GM19328 (cell line): ENCODE measurements around the gene NMRK2.
"Not testable (repeated sequence)": the region's sequence is repeated elsewhere in the genome, so short reads cannot be mapped to it uniquely, and the experiment has no call there.

Experiments
- ATAC-seq: cut with Tn5 transposase; IDR thresholded peaks from one replicate; pipeline ENCODE4 v1.9.1; 2021; ENCODE audit warnings: mild to moderate bottlenecking, moderate library complexity; ENCODE audit not compliant: unreplicated experiment

NMRK2 gene

DNA sequence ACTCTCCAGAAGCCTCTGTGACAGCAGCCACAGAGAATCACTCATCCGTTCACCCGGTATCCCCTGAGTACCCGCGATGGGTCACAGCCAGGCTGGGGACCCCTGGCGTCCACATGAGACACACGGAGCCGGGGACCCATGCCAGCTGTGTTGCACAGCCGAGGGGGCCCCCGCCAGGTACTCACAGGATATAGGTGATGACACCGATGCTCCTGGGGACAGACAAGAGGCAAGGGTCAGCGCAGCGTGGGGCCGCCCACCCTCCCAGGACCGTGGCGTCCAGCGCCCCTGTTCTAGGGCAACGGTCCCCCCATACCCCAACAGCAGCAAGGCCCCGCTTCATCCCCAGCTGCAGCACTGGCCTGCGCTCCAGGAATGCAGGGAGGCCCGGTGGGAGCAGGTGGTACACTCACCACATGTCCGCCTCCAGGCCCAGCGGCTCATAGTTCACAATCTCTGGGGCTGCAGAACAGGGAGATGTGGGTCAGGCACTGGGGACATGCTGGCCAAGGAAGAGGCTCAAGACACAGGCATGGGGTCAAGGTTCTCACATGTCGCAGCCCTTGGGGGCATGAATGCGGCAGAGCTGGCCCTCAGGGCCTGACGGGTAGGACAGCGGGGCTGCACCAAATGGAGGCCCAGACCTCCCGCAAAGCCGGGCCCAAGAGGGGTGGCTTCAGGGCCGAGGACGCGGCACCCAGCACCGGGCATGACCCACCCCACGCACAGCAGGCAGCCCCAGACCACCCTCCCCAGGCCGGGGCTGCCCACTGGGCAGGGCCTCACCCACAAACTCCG, 30.8 kb downstream of the NMRK2 start:
- ATAC-seq: no peak

- ATAC-seq: no peak
Observed at GRCh38 chr19:3964256-3965194, 31.7 kb downstream of the NMRK2 start.

GRCh38 chr19:3966051-3967017, 33.5 kb downstream of the NMRK2 start:
- ATAC-seq: no peak

DNA sequence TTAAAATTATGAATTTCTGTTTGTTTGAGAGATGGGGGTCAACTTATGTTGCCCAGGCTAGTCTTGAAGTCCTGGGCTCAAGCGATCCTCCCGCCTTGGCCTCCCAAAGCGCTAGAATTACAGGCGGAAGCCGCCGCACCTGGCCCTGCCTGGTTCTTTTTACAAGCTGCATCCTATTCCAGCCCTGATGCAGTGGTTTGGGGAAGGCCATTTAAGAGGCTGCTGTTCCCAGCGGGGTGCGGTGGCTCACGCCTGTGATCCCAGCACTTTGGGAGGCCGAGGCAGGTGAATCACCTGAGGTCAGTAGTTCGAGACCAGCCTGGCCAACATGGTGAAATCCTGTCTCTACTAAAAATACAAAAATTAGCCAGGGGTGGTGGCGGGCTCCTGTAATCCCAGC, 35.1 kb downstream of the NMRK2 start:
- ATAC-seq: not testable (repeated sequence)

DNA sequence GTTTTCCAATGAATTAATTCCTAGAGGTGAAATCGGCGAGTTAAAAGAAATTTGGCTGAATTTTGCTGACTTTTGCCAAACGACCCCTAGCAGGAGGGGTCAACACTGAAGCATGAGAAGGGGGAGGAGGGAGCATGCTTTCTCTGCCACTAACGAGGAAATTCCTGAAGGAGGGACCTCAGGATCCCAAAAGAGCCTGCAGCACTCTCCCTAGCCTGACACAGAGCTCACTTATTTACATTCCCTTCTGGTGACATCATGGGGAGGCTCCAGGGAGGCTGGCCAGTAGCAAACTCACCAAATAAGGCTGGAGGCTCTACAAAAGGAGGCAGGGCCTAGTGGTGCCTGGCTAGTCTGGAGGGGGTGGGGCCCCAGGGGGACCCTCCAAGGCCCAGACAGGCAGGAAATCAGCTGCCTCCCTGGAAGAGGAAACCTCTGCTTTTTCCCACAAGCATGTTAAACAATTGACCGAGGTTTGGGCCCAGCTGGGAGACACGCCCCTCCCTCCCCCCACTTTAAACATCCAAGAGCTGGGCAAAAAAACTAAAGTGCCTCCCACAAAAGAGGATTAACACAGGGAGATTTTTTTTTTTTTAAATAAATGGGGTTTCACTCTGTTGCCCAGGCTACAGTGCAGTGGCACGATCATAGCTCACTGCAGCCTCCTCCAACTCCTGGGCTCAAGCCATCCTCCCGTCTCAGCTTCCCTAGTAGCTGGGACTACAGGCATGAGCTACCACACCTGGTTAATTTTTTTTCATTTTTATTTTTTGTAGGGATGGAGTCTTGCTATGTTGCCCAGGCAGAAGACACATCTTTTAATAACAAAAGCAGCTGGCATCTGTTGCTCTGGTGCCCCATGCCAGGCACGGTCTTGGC, 35.9 kb downstream of the NMRK2 start:
- no peak for ATAC-seq

DNA sequence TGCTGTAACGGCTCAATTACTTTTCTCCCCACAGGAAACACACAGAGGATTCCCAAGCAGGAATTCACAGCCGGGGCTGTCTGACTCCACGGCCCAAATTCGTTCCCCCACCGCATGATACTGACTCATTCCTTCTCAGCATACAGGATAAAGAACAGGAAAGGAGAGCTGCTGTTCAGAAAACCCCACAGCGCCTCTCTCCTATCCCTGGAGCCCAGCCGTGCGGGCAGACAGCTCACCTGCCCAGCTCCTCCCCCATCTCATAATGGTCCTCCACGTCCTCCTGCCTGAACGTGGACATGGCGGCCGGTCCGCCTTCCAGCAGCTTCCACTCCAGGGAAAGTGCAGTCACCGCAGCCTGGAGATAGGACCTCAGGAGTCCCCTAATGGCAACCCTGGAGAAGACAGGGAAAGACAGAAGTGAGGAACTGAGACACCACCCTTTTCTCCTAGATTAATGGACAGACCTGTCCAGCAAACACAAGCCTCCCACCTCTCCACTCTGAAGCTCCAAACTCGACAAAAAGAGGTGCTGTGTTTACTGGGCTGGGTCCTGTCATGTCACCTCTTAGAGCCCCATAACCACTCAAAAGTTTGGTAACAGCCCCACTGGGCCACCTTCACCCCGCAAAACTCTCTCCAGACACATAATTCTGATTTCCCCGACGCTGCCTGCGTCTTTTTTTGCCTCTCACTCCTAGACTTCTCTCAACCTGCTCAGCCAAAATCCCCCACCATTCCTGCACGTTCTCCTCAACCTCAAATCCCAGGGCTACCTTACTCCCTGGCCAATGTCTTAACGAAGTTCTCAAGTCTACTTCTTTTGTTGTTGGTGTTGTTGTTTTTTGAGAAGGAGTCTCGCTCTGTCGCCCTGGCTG, 36.8 kb downstream of the NMRK2 start:
- no peak for ATAC-seq

- ATAC-seq: no peak
Observed at GRCh38 chr19:3970313-3970807, 37.5 kb downstream of the NMRK2 start.

- peak; percentile 87 for ATAC-seq
Observed at GRCh38 chr19:3970808-3971598, 38.1 kb downstream of the NMRK2 start, which contains the start of gene DAPK3. Gene DAPK3 (minus strand): TSS chr19:3971099. CDS start chr19:3969735, 1,364 bp downstream.

- no peak for ATAC-seq
Observed at GRCh38 chr19:3975144-3975543, 42.3 kb downstream of the NMRK2 start.

GRCh38 chr19:3975637-3976087, 42.8 kb downstream of the NMRK2 start:
- no peak for ATAC-seq

DNA sequence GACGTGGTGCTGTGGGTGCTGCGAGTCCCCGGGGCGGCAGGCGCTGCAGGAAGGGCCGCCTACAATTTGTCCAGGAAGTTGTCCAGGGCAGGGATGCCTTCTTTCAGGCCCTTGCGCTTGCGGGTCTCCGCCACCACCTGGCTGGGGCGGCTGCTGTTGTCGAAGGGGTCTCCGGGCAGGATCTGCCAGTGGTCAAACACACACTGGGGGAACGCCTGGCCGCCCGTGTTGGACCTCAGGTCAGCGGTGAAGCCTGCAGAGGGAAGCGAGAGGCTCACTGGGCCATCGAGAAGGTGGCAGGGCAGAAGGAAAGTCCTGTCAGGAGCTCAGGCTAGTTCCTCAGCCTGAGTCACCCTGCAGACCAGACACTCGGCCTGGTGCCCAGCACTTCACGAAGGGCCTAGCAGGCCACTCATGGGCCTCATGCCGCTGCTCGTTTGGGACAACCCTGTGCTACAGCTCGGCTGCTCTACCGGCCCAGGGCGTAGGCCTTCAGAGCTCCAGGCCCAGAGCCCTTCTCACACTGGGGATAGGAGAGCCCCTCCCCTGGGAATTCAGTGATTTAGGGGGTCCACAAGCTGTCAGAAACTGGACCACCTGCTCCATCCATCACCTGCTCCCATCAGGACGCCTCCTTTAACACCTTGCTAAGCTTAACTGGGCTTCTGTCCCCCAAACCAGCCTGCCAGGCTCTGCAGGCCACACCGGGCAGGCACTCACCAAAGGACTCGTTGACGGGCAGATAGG, 43.8 kb downstream of the NMRK2 start:
- no peak for ATAC-seq

- no peak for ATAC-seq
Observed at GRCh38 chr19:3977242-3978143, 44.6 kb downstream of the NMRK2 start.

DNA sequence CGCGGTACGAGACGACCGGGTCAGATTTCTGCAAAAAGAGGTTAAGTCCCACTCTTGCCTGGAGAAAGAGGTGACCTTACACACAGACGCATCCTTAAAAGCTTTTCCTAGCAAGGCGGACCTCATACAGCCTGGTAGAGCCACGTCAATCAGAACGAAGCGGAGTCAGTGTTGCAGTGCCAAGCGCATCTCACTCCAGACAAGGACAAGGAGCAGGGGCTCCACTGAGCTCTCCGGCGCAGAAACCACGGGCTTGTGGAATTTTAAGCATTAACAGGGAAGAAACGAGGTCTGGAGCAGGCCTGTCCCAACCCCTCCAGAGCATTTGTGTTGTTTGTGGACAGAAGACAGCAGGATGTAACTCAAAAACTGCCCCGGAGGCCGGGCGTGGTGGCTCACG, 45.3 kb downstream of the NMRK2 start:
- no peak for ATAC-seq

DNA sequence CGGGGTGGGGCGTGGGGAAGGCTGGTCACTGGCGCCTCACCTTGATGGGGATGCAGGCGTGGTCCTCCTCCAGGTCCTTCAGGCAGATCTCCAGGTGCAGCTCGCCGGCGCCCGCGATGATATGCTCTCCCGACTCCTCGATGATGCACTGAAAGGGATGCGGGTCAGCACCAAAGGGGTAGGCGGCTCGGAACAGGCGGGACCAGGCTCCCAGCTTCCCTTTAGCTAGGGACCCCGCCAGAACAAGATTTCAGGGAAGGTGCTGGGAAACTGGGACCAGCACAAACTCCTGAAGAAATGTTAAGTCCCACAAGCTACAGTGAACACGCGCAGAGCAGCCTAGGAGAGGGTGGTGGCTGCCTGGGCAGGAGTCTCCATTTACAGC, 46.4 kb downstream of the NMRK2 start:
- no peak for ATAC-seq

DNA sequence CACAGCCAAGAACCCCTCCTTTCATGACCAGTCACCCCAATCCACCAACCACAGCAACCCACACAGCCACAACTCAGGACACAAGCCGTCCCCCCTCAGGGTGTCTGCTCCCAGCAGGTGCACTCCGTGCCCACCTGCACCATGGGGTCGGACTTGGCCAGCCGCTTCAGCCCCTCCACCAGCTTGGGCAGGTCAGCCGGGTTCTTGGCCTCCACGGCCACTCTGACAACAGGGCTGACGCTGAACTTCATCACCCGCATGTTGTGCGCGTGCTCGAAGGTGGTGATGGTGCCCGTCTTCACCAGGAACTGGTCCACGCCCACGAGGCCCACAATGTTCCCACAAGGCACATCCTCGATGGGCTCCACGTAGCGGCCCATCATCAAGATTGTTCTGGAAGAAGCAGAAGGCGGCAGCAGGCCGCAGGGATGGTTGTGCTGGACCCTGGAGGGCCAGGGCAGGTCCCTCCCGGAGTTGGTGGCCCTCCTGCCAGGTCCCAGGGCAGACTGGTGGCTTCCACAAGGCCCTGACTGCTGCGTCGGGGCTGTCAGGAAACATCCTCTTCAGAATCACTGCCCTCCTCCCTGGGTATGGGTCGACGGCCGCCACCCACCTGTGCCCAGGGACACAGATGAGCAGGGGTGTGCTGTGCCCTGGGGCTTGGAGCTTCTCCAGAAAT, 46.9 kb downstream of the NMRK2 start:
- no peak for ATAC-seq
